ENCODE data around the gene LAGE3.

Gene LAGE3

GRCh38 chrX:154436374-154436982, 42.6 kb downstream of the LAGE3 start:
- no peak for TF ChIP-seq CTCF (IDR thresholded peaks at IDR 0.05)

GRCh38 chrX:154435171-154435733, 43.8 kb downstream of the LAGE3 start:
- TF ChIP-seq CTCF (IDR thresholded peaks at IDR 0.05) = no peak

GRCh38 chrX:154434394-154435168, 44.5 kb downstream of the LAGE3 start:
- no peak for TF ChIP-seq CTCF (IDR thresholded peaks at IDR 0.05)

- no peak for TF ChIP-seq CTCF (IDR thresholded peaks at IDR 0.05)
Observed at GRCh38 chrX:154433605-154434004, 45.5 kb downstream of the LAGE3 start.

GRCh38 chrX:154432210-154432609, 46.9 kb downstream of the LAGE3 start:
- TF ChIP-seq CTCF (IDR thresholded peaks at IDR 0.05) = no peak

GRCh38 chrX:154431341-154431740, 47.7 kb downstream of the LAGE3 start:
- TF ChIP-seq CTCF (IDR thresholded peaks at IDR 0.05) = no peak

- TF ChIP-seq CTCF (IDR thresholded peaks at IDR 0.05) = no peak
Observed at GRCh38 chrX:154430916-154431315, 48.2 kb downstream of the LAGE3 start.
